Astrocyte of the cerebellum (primary cell): ENCODE measurements around the gene COL20A1.

Experiments
- DNase-seq: peaks from one replicate; pipeline ENCODE4 v3.0.0-alpha.2; 2011; ENCODE audit warnings: low read depth
- H3K4me3 ChIP-seq: 2 replicates; pipeline ENCODE4 v1.5.1; 2011; ENCODE audit warnings: mild to moderate bottlenecking, low read depth, low read length, moderate library complexity
- in situ Hi-C: cut with HindIII; loops from 2 replicates; pipeline ENCODE4 v1.10.0; 2017; ENCODE audit warnings: low sequenced_read_pairs
- TF ChIP-seq, protein P1 (sequence below): IDR thresholded peaks from 2 replicates; pipeline ENCODE4 v1.5.1; 2012; ENCODE audit warnings: low read length, low read depth, moderate library complexity, mild to moderate bottlenecking; ENCODE audit errors: missing control alignments

Gene COL20A1

DNA sequence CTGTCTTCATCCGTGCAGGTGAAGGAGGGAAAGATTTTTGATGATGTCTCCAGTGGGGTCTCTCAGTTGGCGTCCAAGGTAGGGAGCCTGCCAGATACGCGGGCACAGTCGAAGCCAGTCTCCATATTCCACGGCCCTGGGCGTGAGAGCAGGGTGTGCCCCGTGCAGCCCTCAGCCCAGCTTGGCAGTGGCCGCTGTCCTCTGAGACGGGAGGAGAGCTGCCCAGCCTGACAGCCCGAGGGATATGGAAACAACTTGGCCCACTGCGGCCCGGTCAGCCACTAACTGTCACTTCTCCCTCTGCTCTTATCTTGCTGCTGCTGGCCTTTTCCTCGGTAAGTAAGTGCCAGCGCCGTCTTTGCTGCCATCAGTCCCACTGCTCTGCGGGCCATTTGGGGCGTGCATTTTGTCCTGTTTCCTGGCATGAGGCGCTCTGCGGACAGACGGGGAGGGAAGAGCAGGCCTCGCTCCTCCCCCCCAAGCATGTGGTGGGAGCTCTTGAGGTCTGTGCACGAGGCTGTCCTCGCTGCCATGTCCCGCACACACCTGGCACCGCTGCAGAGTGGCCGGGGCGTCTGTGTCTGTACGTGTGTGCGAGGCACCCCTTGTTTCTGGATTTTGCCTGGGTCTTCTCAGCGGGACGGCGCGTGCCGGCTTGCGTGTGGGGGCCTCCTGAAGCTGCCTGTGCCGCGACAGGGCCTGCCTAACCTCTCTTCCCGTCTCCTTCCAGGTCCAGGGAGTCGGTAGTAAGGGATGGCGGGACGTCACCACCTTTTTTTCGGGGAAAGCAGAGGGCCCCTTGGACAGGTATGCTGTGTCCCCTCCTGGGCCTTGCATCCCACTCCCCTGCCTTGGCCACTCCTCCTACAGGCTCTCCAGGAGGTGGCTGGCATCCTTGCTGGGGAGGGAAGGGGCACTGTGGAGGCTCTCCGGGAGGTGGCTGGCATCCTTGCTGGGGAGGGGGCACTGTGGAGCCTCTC, 7.1 kb upstream of the COL20A1 start:
- no peak for DNase-seq
- TF ChIP-seq, protein P1, sequence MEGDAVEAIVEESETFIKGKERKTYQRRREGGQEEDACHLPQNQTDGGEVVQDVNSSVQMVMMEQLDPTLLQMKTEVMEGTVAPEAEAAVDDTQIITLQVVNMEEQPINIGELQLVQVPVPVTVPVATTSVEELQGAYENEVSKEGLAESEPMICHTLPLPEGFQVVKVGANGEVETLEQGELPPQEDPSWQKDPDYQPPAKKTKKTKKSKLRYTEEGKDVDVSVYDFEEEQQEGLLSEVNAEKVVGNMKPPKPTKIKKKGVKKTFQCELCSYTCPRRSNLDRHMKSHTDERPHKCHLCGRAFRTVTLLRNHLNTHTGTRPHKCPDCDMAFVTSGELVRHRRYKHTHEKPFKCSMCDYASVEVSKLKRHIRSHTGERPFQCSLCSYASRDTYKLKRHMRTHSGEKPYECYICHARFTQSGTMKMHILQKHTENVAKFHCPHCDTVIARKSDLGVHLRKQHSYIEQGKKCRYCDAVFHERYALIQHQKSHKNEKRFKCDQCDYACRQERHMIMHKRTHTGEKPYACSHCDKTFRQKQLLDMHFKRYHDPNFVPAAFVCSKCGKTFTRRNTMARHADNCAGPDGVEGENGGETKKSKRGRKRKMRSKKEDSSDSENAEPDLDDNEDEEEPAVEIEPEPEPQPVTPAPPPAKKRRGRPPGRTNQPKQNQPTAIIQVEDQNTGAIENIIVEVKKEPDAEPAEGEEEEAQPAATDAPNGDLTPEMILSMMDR, result no peak
- H3K4me3 ChIP-seq, result no peak overlapping the region
- in situ Hi-C loops, result no loop called here

GRCh38 chr20:63286781-63287696, 5.9 kb upstream of the COL20A1 start:
- H3K4me3 ChIP-seq, result no peak overlapping the region
- DNase-seq, result no peak
- in situ Hi-C loops, result no loop called here
- TF ChIP-seq, protein P1, result no peak

DNA sequence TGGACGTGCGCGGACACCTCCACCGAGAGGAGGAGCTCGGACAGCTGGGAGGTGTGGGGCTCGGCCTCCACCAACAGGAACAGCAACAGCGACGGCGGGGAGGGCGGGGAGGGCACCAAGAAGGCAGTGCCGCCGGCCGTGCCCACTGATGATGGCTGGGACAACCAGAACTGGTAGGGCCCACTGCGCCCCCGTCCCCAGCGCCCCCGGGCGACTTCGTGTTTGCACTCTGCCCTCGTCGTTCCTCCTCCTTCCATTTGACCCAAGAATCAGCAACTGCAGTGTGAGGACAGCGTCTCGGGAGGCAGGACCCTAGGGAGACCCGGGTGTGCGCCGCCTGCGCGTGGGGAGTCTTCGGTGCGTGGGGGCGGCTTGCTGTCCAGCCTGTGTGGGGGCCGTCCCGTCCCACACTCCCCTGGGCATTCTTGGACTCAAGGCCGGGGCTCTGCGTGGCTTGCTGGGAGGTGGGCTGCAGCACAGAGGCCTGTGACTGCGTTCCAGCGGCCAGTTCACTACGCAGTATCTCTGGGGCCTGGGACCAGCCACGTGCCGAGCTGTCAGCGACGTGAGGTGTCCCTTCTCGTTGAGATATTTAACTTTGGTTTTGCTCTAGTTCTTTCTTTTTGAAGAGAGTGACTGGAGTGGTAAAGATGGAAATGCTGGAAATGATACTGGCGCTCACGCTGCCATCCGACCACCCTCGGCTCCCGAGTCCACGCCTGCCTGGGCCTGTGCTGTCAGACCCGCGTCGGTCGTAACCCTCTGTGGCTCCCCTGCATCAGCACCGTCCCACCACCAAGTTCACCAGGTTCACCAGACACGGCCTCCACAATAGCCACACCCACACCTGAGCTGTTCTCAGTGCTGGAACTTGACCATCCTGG, 5.0 kb upstream of the COL20A1 start:
- TF ChIP-seq, protein P1, result no peak
- in situ Hi-C loops, result no loop called here
- no peak overlapping the region for H3K4me3 ChIP-seq
- DNase-seq, result no peak

DNA sequence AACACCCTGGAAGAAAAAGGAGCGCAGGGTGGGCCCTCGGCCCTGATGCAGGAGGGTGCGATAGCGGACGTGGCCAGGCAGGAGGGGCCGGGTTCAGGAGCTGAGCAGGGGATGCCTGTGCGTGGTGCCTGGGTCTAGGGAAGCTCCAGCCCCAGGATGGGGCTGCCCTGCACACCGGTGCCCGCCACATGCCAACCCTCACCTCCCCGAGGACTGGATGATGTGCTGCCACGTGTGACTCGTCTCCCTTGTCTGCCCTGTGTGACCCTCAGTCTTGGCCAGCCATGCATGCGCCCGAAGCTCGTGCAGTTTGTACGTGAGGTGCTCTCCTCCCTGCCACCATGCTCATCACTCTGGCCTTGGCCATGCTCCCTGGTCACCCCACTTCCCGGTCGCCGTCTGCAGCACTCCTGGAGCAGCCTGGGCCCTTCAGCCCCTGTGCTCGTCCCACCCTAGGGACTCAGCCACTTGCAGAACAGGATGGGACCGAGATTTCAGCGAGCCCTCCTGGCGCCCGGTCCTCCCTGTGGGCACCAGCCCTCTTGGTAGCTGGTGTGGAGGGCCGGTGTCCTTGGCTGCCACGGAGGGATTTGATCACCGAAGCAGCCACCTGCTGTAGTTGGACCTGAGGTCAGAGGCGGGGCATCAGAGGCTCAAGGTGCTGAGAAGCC, 4.3 kb upstream of the COL20A1 start:
- no peak overlapping the region for H3K4me3 ChIP-seq
- TF ChIP-seq, protein P1, result no peak
- in situ Hi-C loops, result no loop called here
- DNase-seq, result no peak

GRCh38 chr20:63289311-63290135, 3.5 kb upstream of the COL20A1 start:
- TF ChIP-seq, protein P1, result no peak
- in situ Hi-C loops, result loop anchor here (10.0 kb wide), 1 partner anchor 185 kb away; the partner anchor contains the start of gene KCNQ2
- DNase-seq, result no peak
- no peak overlapping the region for H3K4me3 ChIP-seq
